CD4-positive, alpha-beta T cell (primary cell): Measurements from ENCODE around the gene ATAD3B. TPM values are rescaled to one million over a fixed set of nuclear protein-coding genes. Genes with fewer than 3 reads are reported as not detected.

Experiments
- ATAC-seq: fragments of 200-7000 bp; cut with Tn5 transposase; one replicate; pipeline ENCODE4 v1.10.0; 2022; ENCODE audit warnings: mild to moderate bottlenecking; ENCODE audit not compliant: poor library complexity
- CTCF ChIA-PET: fragments of 350-600 bp; sonication (Branson Sonifier 250); formaldehyde crosslinking; loops from one replicate; lab custom pipeline; 2021; ENCODE audit warnings: antibody characterized with exemption, inconsistent platforms; lab: Charles Lee
- POLR2A ChIA-PET: fragments of 350-600 bp; sonication (Branson Sonifier 250); formaldehyde crosslinking; loops from one replicate; lab custom pipeline; 2021; ENCODE audit warnings: antibody characterized with exemption, inconsistent platforms; lab: Charles Lee
- DNase-seq, 14 experiments: peaks; one replicate each; pipeline ENCODE4 v3.0.0-alpha.2; 2013 to 2020; ENCODE audit warnings: mixed read lengths in 2 of 14
- H3K27ac ChIP-seq, 2 donors: one replicate each; pipeline versions ENCODE4 v1.5.1 to v1.7.0; 2013; ENCODE audit warnings: low read length in 2 of 2, low read depth in 1 of 2, mild to moderate bottlenecking in 1 of 2
- H3K27me3 ChIP-seq, 2 experiments: 1 replicate in 1 of 2; 2 replicates in 1 of 2; pipeline versions ENCODE4 v1.6.1 to v1.7.0; 2013; ENCODE audit warnings: low read length in 2 of 2, control low read depth in 1 of 2, mild to moderate bottlenecking in 1 of 2, moderate library complexity in 1 of 2; ENCODE audit not compliant: insufficient read depth in 2 of 2, control insufficient read depth in 1 of 2
- H3K36me3 ChIP-seq: one replicate; pipeline ENCODE4 v1.6.1; 2013; ENCODE audit warnings: low read length, control low read depth; ENCODE audit not compliant: insufficient read depth
- H3K4me1 ChIP-seq: one replicate; pipeline ENCODE4 v1.6.1; 2013; ENCODE audit warnings: low read length, control low read depth; ENCODE audit not compliant: insufficient read depth
- H3K4me3 ChIP-seq: one replicate; pipeline ENCODE4 v1.5.1; 2013; ENCODE audit warnings: mild to moderate bottlenecking, low read length, moderate library complexity
- H3K9me3 ChIP-seq, 2 experiments: 1 replicate in 1 of 2; 2 replicates in 1 of 2; pipeline versions ENCODE4 v1.6.1 to v1.7.0; 2013; ENCODE audit warnings: low read length in 2 of 2, mild to moderate bottlenecking in 2 of 2, control low read depth in 1 of 2, moderate library complexity in 1 of 2; ENCODE audit not compliant: control insufficient read depth in 1 of 2, insufficient read depth in 1 of 2
- H3K27ac Mint-ChIP-seq: one replicate; pipeline ENCODE4 v1.8.0; 2020; ENCODE audit warnings: mixed read lengths
- H3K27me3 Mint-ChIP-seq: one replicate; pipeline ENCODE4 v1.8.0; 2021; ENCODE audit warnings: mixed read lengths
- H3K36me3 Mint-ChIP-seq: one replicate; pipeline ENCODE4 v1.8.0; 2021; ENCODE audit warnings: low read depth, mixed read lengths
- H3K4me1 Mint-ChIP-seq: one replicate; pipeline ENCODE4 v1.8.0; 2021; ENCODE audit warnings: low read depth, mixed read lengths
- H3K4me3 Mint-ChIP-seq: one replicate; pipeline ENCODE4 v1.8.0; 2020; ENCODE audit warnings: mild to moderate bottlenecking, mixed read lengths
- H3K9me3 Mint-ChIP-seq: one replicate; pipeline ENCODE4 v1.8.0; 2020; ENCODE audit warnings: mixed read lengths
- CTCF ChIP-seq: fragments of 200-600 bp; IDR thresholded peaks from one replicate; pipeline ENCODE4 v1.8.0; 2022; ENCODE audit warnings: antibody characterized with exemption, mild to moderate bottlenecking
- intact Hi-C, 2 experiments: fragments of 100-400 bp; cut with DNase I in 1 of 2; cut with micrococcal nuclease in 1 of 2; formaldehyde crosslinking; loops; one replicate each; pipeline versions ENCODE4 v1.15.1 to v1.9.0; 2023 to 2025; cut with DNase I, micrococcal nuclease
- total RNA-seq, 174 experiments: library from RNA in 2 of 174; stranded (reverse) in 2 of 174; gene quantifications; one replicate each; pipeline ENCODE4 v1.2.3 and lab custom pipeline; 2021 to 2026

Gene ATAD3B
- total RNA-seq, 2 experiments from 2014 or later: 44.3 to 49.1 TPM

- H3K4me3 Mint-ChIP-seq: no peak overlapping the region
- peaks cover 7% of the 10 kb centered on the region for H3K36me3 Mint-ChIP-seq
- ATAC-seq (no peak), DNase-seq (peak in 1 of 14 experiments; percentile 26)
- H3K27ac Mint-ChIP-seq: no peak overlapping the region
- ChIA-PET POLR2A (no interaction called here), CTCF (no interaction called here)
- intact Hi-C loops: loop anchor here in 1 of 2 experiments (2.0 kb wide), 1 partner anchor 40 kb away; no protein-coding TSS in a partner anchor
- no peaks in the 10 kb centered on the region for H3K27me3 ChIP-seq
- no peak overlapping the region for H3K27ac ChIP-seq
- TF ChIP-seq CTCF: no peak
- H3K4me1 ChIP-seq: peaks cover 8% of the 10 kb centered on the region
- no peaks in the 10 kb centered on the region for H3K4me1 Mint-ChIP-seq
- H3K4me3 ChIP-seq: no peak overlapping the region
- H3K9me3 Mint-ChIP-seq: peaks cover 4% of the 10 kb centered on the region
- peaks cover 0 to 15% of the 10 kb centered on the region in 2 experiments for H3K9me3 ChIP-seq
- H3K36me3 ChIP-seq: peaks cover 3% of the 10 kb centered on the region
- H3K27me3 Mint-ChIP-seq: no peaks in the 10 kb centered on the region
Observed at GRCh38 chr1:1534401-1535154, 63.0 kb downstream of the ATAD3B start.

- Histone ChIP-seq H3K4me3 (no peak overlapping the region), H3K36me3 (peaks cover 3% of the 10 kb centered on the region), H3K9me3 (peaks cover 0 to 13% of the 10 kb centered on the region in 2 experiments), H3K27me3 (no peaks in the 10 kb centered on the region), H3K27ac (no peak overlapping the region), H3K4me1 (peaks cover 9% of the 10 kb centered on the region)
- CTCF ChIA-PET: no interaction called here
- no peak overlapping the region for H3K4me3 Mint-ChIP-seq
- TF ChIP-seq CTCF: no peak
- POLR2A ChIA-PET: interaction anchor here (0.6 kb wide), 1 partner anchor 79 kb away, joined by 3 read pairs; no protein-coding TSS in a partner anchor
- peaks cover 4% of the 10 kb centered on the region for H3K9me3 Mint-ChIP-seq
- peak in 1 of 14 experiments; percentile 26 for DNase-seq
- no peak for ATAC-seq
- no peaks in the 10 kb centered on the region for H3K4me1 Mint-ChIP-seq
- no peaks in the 10 kb centered on the region for H3K27me3 Mint-ChIP-seq
- H3K27ac Mint-ChIP-seq: no peak overlapping the region
- peaks cover 7% of the 10 kb centered on the region for H3K36me3 Mint-ChIP-seq
- intact Hi-C loops: loop anchor here in 1 of 2 experiments (2.0 kb wide), 1 partner anchor 41 kb away; no protein-coding TSS in a partner anchor
Observed at GRCh38 chr1:1535201-1536018, 63.8 kb downstream of the ATAD3B start.

- Histone ChIP-seq H3K9me3 (peaks cover 0 to 9% of the 10 kb centered on the region in 2 experiments), H3K4me3 (no peak overlapping the region), H3K36me3 (peaks cover 5% of the 10 kb centered on the region), H3K4me1 (peaks cover 17% of the 10 kb centered on the region), H3K27me3 (no peaks in the 10 kb centered on the region), H3K27ac (no peak overlapping the region)
- ATAC-seq: no peak
- no peak for TF ChIP-seq CTCF
- Mint-ChIP-seq H3K27me3 (no peaks in the 10 kb centered on the region), H3K4me1 (no peaks in the 10 kb centered on the region), H3K36me3 (peaks cover 7% of the 10 kb centered on the region), H3K27ac (no peak overlapping the region), H3K4me3 (no peak overlapping the region), H3K9me3 (peaks cover 4% of the 10 kb centered on the region)
- peak in 1 of 14 experiments; percentile 32 for DNase-seq
- intact Hi-C loops: no loop called here
- POLR2A ChIA-PET: no interaction called here
- CTCF ChIA-PET: no interaction called here
Observed at GRCh38 chr1:1536019-1536937, 64.7 kb downstream of the ATAD3B start.
